ENCODE measurements around the gene MFNG. TPM values are rescaled to one million over a fixed set of nuclear protein-coding genes. Genes with fewer than 3 reads are reported as not detected.
"Not testable (repeated sequence)": the region's sequence is repeated elsewhere in the genome, so short reads cannot be mapped to it uniquely, and the experiment has no call there.

The MFNG gene
- total RNA-seq, 6 donors from 2014 or later: 14.0 to 74.0 (median 45.9) TPM

GRCh38 chr22:37529652-37530345 is 43.6 kb upstream of the MFNG start:
- ATAC-seq (ENCODE audit: low FRiP score in 2 of 2): no peak
- no peak overlapping the region for H3K27ac ChIP-seq
- H3K4me1 ChIP-seq: peaks cover 2 to 11% (median 4%) of the 10 kb centered on the region in 4 donors
- no peaks in the 10 kb centered on the region for H3K36me3 ChIP-seq
- DNase-seq: no peak
- H3K27me3 ChIP-seq: no peaks in the 10 kb centered on the region
- no peak for TF ChIP-seq EP300 (IDR thresholded peaks at IDR 0.05)
- no peak for TF ChIP-seq CTCF (IDR thresholded peaks at IDR 0.05)
- TF ChIP-seq POLR2A (IDR thresholded peaks at IDR 0.05): no peak
- TF ChIP-seq POLR2AphosphoS5 (IDR thresholded peaks at IDR 0.05): no peak
- H3K9me3 ChIP-seq: no peaks in the 10 kb centered on the region
- H3K4me3 ChIP-seq: no peak overlapping the region
- 53 to 55% methylated on average over 2 of the region's 2 CpGs for WGBS, 2 donors

- 93 to 96% methylated on average over 9 of the region's 9 CpGs for WGBS, 2 donors
- not testable (repeated sequence) for DNase-seq; H3K27me3 ChIP-seq; H3K4me1 ChIP-seq; H3K36me3 ChIP-seq; H3K27ac ChIP-seq; H3K4me3 ChIP-seq; H3K9me3 ChIP-seq; ATAC-seq (ENCODE audit: low FRiP score in 2 of 2)
Measured at GRCh38 chr22:37527952-37528351, 41.8 kb upstream of the MFNG start.

GRCh38 chr22:37527081-37527752 is 41.0 kb upstream of the MFNG start:
- H3K27me3 ChIP-seq; H3K36me3 ChIP-seq; DNase-seq; ATAC-seq (ENCODE audit: low FRiP score in 2 of 2); H3K9me3 ChIP-seq; H3K4me3 ChIP-seq; H3K4me1 ChIP-seq; H3K27ac ChIP-seq: not testable (repeated sequence)
- 94% methylated on average over 9 of the region's 9 CpGs for WGBS, 2 donors

- H3K9me3 ChIP-seq: no peaks in the 10 kb centered on the region
- no peaks in the 10 kb centered on the region for H3K36me3 ChIP-seq
- 86 to 88% methylated on average over 12 of the region's 12 CpGs for WGBS, 2 donors
- no peaks in the 10 kb centered on the region for H3K27me3 ChIP-seq
- ATAC-seq (ENCODE audit: low FRiP score in 2 of 2) (peak in 1 of 2 donors; percentile 37), DNase-seq (no peak)
- TF ChIP-seq POLR2AphosphoS5 (IDR thresholded peaks at IDR 0.05): no peak
- TF ChIP-seq POLR2A (IDR thresholded peaks at IDR 0.05): no peak
- no peak for TF ChIP-seq CTCF (IDR thresholded peaks at IDR 0.05)
- no peak for TF ChIP-seq EP300 (IDR thresholded peaks at IDR 0.05)
- H3K4me3 ChIP-seq: no peak overlapping the region
- H3K27ac ChIP-seq: no peak overlapping the region
- H3K4me1 ChIP-seq: peaks cover 4 to 7% (median 4%) of the 10 kb centered on the region in 4 donors
Measured at GRCh38 chr22:37526376-37526775, 40.2 kb upstream of the MFNG start.

- Histone ChIP-seq H3K27ac (no peak overlapping the region), H3K36me3 (no peaks in the 10 kb centered on the region), H3K4me3 (no peak overlapping the region), H3K27me3 (no peaks in the 10 kb centered on the region), H3K4me1 (peaks cover 4 to 9% (median 7%) of the 10 kb centered on the region in 4 donors), H3K9me3 (no peaks in the 10 kb centered on the region)
- ATAC-seq (ENCODE audit: low FRiP score in 2 of 2) (no peak), DNase-seq (no peak)
- TF ChIP-seq EP300 (IDR thresholded peaks at IDR 0.05) (no peak), POLR2AphosphoS5 (IDR thresholded peaks at IDR 0.05) (no peak), CTCF (IDR thresholded peaks at IDR 0.05) (no peak), POLR2A (IDR thresholded peaks at IDR 0.05) (no peak)
- WGBS, 2 donors: 62 to 70% methylated on average over 7 of the region's 7 CpGs
Measured at GRCh38 chr22:37525746-37526350, 39.7 kb upstream of the MFNG start.

All from upper lobe of left lung (tissue), 6 donors.